HG03025 (cell line): Measurements from ENCODE around the gene ELOVL5.
A peak's percentile ranks its signal among the peaks of the same experiment; 100 is the strongest.
"Not testable (repeated sequence)": the region's sequence is repeated elsewhere in the genome, so short reads cannot be mapped to it uniquely, and the experiment has no call there.

ENCODE experiments used
- ATAC-seq: cut with Tn5 transposase; IDR thresholded peaks from one replicate; pipeline ENCODE4 v1.9.1; 2021; ENCODE audit warnings: mild to moderate bottlenecking, moderate library complexity; ENCODE audit not compliant: unreplicated experiment, low FRiP score

The ELOVL5 gene

DNA sequence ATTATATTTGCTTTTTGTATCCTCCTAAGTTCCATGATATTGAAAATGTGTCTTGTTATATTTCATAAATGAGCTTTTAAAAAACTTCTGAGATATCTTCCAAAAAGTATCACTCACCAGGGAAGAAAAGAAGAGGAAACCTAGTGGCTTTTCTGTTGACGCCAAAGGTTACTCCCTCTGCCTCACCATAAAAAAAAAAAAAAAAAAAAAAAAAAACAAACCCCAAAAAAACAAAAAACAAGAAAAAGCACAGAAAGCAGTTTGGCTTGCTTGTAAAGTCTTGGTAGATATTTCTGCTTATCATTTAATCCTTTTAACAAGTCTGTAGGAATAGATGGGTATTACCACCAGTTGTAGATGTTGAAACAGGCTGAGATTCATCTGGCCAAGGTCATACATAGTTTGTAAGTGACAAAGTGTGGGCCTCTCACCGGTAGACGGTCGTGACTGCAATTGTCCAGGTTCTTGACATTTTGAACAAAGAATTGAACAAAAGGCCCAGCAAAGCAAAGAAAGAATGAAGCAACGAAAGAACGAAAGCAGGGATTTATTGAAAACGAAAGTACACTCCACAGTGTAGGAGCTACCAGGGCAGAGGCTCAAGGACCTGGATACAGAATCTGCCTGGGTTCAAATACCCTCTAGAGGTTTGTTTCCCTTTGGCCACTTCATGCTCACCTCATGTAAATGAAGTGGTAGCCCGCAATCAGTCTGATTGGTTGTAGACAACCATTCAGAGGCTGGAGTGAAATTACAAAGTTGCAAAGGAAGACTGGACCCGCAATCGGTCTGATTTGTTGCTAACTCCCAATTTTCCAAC is 11.6 kb upstream of the ELOVL5 start:
- ATAC-seq: no peak

GRCh38 chr6:53359843-53360092 is 11.0 kb upstream of the ELOVL5 start:
- peak; percentile 15 for ATAC-seq

DNA sequence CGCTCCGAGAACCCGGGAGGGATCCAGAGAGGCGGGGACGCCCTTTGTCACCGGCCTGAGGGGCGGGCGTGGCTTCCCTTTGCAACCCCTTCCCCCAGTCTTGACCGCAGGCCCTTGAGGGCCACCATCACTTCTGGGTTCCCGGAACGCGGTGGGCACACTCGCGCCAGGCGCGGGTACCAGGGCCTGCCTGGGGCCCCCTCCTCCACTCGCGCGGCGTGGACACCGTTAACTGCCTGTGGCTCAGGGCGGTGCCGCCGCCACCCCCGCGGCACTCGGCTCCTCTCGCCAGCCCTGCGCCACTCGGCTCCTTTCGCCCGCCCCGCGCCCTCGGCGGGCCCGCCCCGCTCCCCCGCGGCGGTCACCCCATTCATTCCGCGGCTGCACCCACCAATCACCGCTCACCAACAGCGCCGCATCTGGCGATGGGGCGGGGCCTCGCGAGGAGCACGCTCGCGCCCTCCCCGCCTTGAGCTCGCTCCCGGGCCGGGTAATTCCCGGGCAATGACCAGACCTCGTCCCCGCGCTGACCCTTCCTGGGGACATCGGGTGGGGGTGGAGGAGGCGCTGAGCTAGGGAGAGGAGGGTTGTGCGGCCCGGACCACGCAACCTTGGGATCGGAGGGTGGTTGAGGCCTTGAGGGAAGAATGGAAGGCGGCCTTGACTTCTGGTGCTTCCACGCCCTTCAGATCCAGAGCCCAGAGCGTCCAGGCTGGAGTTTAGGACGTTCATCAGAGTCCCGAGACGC is 10.5 kb upstream of the ELOVL5 start:
- ATAC-seq: peak; percentile 95

GRCh38 chr6:53358440-53359094 is 9.8 kb upstream of the ELOVL5 start:
- ATAC-seq: peak; percentile 7

- no peak for ATAC-seq
Observed at GRCh38 chr6:53357576-53358360, 9.0 kb upstream of the ELOVL5 start.

GRCh38 chr6:53353624-53354023 is 4.9 kb upstream of the ELOVL5 start:
- no peak for ATAC-seq

DNA sequence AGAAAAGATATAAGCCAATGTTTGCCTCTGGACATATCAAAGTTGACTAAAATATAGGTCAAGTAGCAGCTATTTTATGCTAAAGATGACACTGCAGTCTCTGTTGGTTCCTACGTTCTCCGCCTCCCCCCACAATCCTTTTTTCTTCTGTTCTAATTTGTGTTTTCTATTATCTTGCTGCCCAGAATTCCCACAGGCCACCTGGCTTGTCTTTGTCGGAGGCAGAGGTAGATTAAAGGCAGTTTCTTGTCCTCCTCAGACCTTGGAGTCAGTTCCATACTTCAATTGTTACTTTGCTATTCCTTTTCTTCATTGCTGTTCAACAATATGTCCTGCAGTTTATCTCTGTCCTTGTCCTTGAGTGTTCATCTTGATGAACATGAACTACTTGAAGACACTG is 3.6 kb upstream of the ELOVL5 start:
- no peak for ATAC-seq

- ATAC-seq: no peak
Observed at GRCh38 chr6:53349209-53349693, 501 bp upstream of the ELOVL5 start.

DNA sequence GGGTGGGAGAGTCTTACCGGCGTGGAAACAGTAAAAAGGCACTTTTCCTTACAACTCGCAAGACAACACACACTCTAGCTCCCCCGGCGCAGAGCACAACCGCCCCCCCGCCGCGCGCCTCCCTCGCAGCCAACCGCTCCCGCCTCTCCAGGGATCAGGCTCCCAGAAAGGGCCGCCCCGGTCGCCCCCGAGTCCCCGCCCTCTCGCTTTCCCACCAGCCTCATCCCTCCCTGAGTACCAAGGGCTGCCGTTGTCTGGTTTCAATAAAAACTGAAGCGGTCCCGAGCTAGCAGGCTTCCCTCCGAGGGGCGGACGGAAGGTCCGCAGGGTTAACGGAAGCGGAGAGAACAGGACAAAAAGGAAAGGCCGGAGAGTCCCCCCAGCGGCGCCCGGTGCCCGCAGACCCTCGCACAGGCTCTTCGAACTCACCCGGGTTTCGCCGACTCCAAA is 804 bp downstream of the ELOVL5 start:
- ATAC-seq: peak; percentile 35

- ATAC-seq: peak; percentile 17
Observed at GRCh38 chr6:53347250-53347920, 1.4 kb downstream of the ELOVL5 start.

GRCh38 chr6:53346049-53346448 is 2.7 kb downstream of the ELOVL5 start:
- ATAC-seq: not testable (repeated sequence)

GRCh38 chr6:53344969-53345368 is 3.8 kb downstream of the ELOVL5 start:
- no peak for ATAC-seq

DNA sequence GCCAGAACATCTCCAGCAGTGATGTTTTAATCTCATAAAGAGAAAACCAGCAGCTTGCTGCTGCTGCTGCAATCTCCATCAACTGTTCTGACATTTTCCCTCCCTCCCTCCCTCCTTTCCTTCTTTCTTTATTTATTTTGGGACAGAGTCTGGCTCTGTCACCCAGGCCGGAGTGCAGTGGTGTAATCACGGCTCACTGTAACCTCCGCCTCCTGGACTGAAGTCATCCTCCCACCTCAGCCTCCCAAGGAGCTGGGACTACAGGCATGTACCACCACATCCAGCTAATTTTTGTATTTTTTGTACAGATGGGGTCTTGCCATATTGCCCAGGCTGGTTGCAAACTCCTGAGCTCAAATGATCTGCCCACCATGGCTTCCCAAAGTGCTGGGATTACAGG is 5.7 kb downstream of the ELOVL5 start:
- ATAC-seq: no peak

DNA sequence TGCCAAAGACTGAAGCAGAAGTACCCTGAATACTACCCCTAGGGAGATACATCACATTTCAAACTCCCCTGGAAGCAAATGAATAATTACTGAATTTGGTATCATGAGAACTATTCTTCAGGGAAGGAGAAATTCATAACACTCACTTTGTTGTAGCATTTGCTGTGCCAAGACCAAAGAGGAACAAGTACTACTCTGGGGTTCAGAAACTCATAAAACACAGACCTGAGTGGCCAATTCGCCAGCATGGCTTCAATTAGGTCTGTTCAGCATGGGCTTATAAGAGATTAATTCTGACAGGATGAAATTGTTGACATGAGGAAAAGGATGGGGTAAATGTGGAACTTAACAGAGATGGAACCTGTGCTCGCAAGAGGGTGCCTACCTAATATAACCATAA is 6.5 kb downstream of the ELOVL5 start:
- no peak for ATAC-seq

DNA sequence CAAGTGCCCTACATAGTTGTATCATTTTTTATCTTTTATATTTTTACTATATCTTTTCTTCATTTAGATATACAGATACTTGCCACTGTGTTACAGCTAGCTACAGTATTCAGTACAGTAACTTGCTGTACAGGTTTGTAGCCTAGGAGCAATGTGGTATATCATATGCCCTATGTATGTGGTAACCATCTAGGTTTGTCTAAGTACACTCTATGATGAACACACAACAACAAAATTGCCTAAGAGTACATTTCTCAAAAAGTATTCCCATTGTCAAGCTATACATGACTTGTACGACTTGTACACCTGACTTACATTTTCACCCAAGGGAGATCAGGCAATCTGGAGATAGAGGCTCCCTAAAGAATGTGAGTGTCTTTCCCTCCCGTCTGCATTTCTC is 8.2 kb downstream of the ELOVL5 start:
- no peak for ATAC-seq

DNA sequence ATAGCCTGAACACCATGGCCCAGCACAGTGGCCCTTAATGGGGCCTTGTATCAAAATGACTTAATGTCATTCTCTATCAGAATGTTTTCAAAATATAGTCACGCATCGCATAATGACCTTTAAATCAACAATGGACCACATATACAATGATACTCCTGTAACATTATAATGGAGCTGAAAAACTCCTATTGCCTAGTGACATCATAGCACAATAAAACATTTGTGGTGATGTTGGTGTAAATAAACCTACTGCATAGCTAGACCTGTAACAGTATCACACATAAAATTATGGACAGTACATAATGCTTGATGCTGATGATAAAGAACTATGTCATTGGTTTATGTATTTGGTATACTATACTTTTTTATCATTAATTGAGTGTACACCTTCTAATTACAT is 9.3 kb downstream of the ELOVL5 start:
- ATAC-seq: no peak

DNA sequence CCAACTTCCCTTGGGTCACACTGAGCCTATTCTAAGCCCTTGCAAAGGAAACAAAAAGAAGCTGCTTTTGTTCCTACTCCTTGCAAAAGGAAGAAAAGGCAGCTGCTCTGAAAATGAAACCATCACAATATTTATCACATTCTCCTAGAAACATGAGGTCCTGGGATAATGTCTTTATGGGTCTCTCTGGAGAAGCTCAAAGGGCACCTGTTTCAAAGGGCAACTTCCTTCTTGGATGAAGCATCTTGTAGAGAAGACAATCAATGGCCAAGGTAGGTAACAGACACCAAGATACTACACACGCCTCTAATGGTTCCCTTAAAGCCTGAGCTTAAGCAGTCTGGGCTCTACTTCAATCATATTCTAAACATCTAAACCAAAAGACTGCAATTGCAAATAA is 10.4 kb downstream of the ELOVL5 start:
- no peak for ATAC-seq

DNA sequence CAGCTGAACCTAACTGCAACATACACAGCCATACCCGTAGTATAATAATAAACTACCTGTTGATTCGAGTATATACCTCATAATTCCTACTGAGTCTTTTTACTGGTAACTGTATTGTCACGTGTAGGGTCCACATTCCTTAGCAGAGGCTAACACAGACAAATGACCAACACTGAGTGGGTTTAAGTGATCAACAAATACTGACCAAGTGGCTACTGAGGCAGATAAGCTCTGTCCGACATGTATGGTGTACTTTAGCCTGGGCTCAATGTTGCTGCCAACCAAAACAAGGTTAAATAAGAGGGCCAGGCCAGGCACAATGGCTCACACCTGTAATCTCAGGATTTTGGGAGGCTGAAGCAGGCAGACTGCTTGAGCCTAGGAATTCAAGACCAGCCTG is 12.7 kb downstream of the ELOVL5 start:
- no peak for ATAC-seq

GRCh38 chr6:53335224-53335994 is 13.3 kb downstream of the ELOVL5 start:
- ATAC-seq: peak; percentile 85
